ENCODE data around the gene SCRN1. TPM values are rescaled to one million over a fixed set of nuclear protein-coding genes. Genes with fewer than 3 reads are reported as not detected.

SCRN1 gene
- total and polyA plus RNA-seq, 2 of the 13 experiments (the other 11 are each of a cell fraction or from before 2014, with no cell fraction given) = 43.2 to 49.8 TPM

DNA sequence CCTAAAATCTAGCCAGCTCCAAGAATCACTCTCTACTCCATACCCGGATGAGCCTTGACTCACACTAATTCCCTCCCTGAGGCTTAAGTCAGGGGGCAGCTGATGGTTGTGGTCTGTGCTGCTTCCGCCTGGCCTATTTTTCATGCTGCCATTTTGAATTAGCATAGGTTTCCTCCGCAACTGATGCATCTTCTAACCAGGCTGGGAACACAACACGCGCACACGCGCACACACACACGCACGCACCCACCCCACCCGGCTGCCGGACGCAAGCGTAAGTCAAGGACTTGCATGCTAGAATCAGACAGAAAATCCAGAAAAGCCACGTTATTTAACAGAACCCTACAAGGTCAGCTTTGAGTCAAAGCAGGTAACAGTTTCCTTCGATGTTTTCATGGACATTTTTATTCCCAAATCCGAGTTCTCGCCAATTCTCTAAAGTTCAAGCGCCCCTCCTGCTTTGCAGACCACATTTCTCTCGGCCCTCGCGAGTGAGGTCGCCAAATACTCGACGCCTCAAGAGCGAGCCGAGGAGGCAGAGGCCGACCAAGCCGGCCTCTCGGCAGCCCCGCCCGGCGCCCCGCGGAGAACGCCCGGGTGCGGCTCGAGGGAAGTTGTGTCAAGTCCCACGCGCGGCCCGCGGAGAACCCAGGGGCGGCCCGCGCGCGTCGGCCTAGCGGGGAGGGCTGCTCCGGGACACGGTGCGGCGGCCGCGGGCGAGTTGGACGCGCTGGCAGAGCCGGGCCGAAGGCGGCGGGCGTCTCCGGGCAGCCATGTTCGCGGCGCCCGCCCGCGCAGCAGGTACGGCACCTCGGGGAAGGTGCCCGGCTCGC is 961 bp downstream of the SCRN1 start (continued):
- TF ChIP-seq, protein P1, sequence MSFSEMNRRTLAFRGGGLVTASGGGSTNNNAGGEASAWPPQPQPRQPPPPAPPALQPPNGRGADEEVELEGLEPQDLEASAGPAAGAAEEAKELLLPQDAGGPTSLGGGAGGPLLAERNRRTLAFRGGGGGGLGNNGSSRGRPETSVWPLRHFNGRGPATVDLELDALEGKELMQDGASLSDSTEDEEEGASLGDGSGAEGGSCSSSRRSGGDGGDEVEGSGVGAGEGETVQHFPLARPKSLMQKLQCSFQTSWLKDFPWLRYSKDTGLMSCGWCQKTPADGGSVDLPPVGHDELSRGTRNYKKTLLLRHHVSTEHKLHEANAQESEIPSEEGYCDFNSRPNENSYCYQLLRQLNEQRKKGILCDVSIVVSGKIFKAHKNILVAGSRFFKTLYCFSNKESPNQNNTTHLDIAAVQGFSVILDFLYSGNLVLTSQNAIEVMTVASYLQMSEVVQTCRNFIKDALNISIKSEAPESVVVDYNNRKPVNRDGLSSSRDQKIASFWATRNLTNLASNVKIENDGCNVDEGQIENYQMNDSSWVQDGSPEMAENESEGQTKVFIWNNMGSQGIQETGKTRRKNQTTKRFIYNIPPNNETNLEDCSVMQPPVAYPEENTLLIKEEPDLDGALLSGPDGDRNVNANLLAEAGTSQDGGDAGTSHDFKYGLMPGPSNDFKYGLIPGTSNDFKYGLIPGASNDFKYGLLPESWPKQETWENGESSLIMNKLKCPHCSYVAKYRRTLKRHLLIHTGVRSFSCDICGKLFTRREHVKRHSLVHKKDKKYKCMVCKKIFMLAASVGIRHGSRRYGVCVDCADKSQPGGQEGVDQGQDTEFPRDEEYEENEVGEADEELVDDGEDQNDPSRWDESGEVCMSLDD (CRISPR knock-in tag; IDR thresholded peaks at IDR 0.05; ENCODE audit: borderline replicate concordance) = 0 out of 2 replicates have a peak, but pooled peaks have one; percentile 34
- TF ChIP-seq RAD21 (CRISPR knock-in tag; IDR thresholded peaks at IDR 0.05) (no peak), CBX5 (CRISPR knock-in tag; IDR thresholded peaks at IDR 0.05; ENCODE audit: borderline replicate concordance) (0 out of 2 replicates have a peak, but pooled peaks have one; percentile 25), ZNF777 (CRISPR knock-in tag; IDR thresholded peaks at IDR 0.05) (peak; percentile 86), ZNF414 (CRISPR knock-in tag; IDR thresholded peaks at IDR 0.05) (no peak; the same call in 1 of the 2 replicates), STAT5B (CRISPR knock-in tag; IDR thresholded peaks at IDR 0.05) (no peak), ERF (CRISPR knock-in tag; IDR thresholded peaks at IDR 0.05) (0 out of 2 replicates have a peak, but pooled peaks have one; percentile 33), RFX3 (CRISPR knock-in tag; IDR thresholded peaks at IDR 0.05) (no peak), SRF (IDR thresholded peaks at IDR 0.05; ENCODE audit: low read depth, low read length) (no peak), ZBTB40 (IDR thresholded peaks at IDR 0.05) (no peak), ZBTB40 (CRISPR knock-in tag; IDR thresholded peaks at IDR 0.05) (peak; percentile 33), KAT7 (CRISPR knock-in tag; IDR thresholded peaks at IDR 0.05; ENCODE audit: borderline replicate concordance) (no peak; the same call in 1 of the 2 replicates), ZZZ3 (CRISPR knock-in tag; IDR thresholded peaks at IDR 0.05; ENCODE audit: borderline replicate concordance) (no peak), ZNF616 (CRISPR knock-in tag; IDR thresholded peaks at IDR 0.05; ENCODE audit: low read depth) (0 out of 2 replicates have a peak, but pooled peaks have one; percentile 46), JUND (CRISPR knock-in tag; IDR thresholded peaks at IDR 0.05) (no peak), ZBTB7B (CRISPR knock-in tag; IDR thresholded peaks at IDR 0.05) (peak; percentile 70; the same call in 1 of the 2 replicates)
- TF ChIP-seq, protein P2, sequence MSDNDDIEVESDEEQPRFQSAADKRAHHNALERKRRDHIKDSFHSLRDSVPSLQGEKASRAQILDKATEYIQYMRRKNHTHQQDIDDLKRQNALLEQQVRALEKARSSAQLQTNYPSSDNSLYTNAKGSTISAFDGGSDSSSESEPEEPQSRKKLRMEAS (IDR thresholded peaks at IDR 0.05) = peak; percentile 75

Measured in HepG2 (cell line).